K562 (cell line): ENCODE measurements around the gene ADRM1. TPM values are rescaled to one million over a fixed set of nuclear protein-coding genes. Genes with fewer than 3 reads are reported as not detected.

Source experiments
- ATAC-seq: fragments of 200-7000 bp; cut with Tn5 transposase; 3 replicates; pipeline ENCODE4 v1.9.1; 2020; ENCODE audit warnings: moderate library complexity
- BruUV-seq: library from RNA; stranded (reverse); fragments of 400-500 nt; replicated peaks from 2 replicates; lab custom pipeline; 2021; lab: Mats Ljungman, UMichigan
- CTCF ChIA-PET: fragments of 300-600 bp; formaldehyde crosslinking; extraction: SDS; loops from one replicate; lab custom pipeline; 2021; ENCODE audit warnings: low intra/inter-chr PET ratio; lab: Yijun Ruan, JAX
- POLR2A ChIA-PET: fragments of 300-600, 350-650 bp; sonication (Branson Sonifier 250); formaldehyde crosslinking; extraction: SDS; loops from one replicate; lab custom pipeline; 2021; ENCODE audit warnings: antibody characterized with exemption, inconsistent platforms; lab: Yijun Ruan, JAX
- DNase-seq, 4 experiments: peaks; one replicate each; pipeline versions ENCODE4 v3.0.0 to v3.0.0-alpha.2; 2011 to 2018; ENCODE audit warnings: low spot score in 3 of 4, mixed read lengths in 3 of 4; ENCODE audit errors: extremely low read depth in 1 of 4
- FAIRE-seq: peaks from 2 replicates; lab custom pipeline; 2011; peaks lifted over from hg19 to GRCh38; lab: Jason Lieb, UNC
- H2AFZ ChIP-seq: 2 replicates; pipeline ENCODE4 v1.6.0; 2011; ENCODE audit warnings: low read depth, low read length, control low read depth, inconsistent platforms
- H3K27ac ChIP-seq: fragments of 200-600 bp; 3 replicates; pipeline ENCODE4 v1.8.0; 2011; ENCODE audit warnings: low read depth, mild to moderate bottlenecking, control low read depth, inconsistent platforms, low read length, moderate library complexity, mixed read lengths; ENCODE audit errors: extremely low read depth
- H3K27me3 ChIP-seq, 2 experiments: fragments of 300-600 bp in 1 of 2; 2 replicates in 1 of 2; 3 replicates in 1 of 2; pipeline versions ENCODE4 v1.6.0 to v1.8.0; 2011; ENCODE audit warnings: inconsistent platforms in 2 of 2, low read length in 2 of 2, mild to moderate bottlenecking in 1 of 2, mixed read lengths in 1 of 2, moderate library complexity in 1 of 2; ENCODE audit not compliant: control insufficient read depth in 2 of 2, insufficient read depth in 2 of 2
- H3K36me3 ChIP-seq: fragments of 300-600 bp; 3 replicates; pipeline ENCODE4 v1.8.0; 2011; ENCODE audit warnings: mild to moderate bottlenecking, low read length, inconsistent platforms; ENCODE audit not compliant: control insufficient read depth, insufficient read depth
- H3K4me1 ChIP-seq, 2 experiments: fragments of 200-600 bp in 1 of 2; replicated peaks in 1 of 2; 2 replicates in 1 of 2; 3 replicates in 1 of 2; pipeline versions ENCODE4 v1.5.1 to v1.8.0; 2011; ENCODE audit warnings: inconsistent platforms in 2 of 2, low read length in 2 of 2, mild to moderate bottlenecking in 1 of 2, mixed read lengths in 1 of 2, moderate library complexity in 1 of 2; ENCODE audit not compliant: control insufficient read depth in 2 of 2, insufficient read depth in 2 of 2
- H3K4me2 ChIP-seq: 2 replicates; pipeline ENCODE4 v1.6.1; 2011; ENCODE audit warnings: low read length, control low read depth, inconsistent platforms, mixed read lengths; ENCODE audit not compliant: insufficient read depth
- H3K4me3 ChIP-seq: fragments of 200-600 bp; sonication (generic), shearing (Covaris generic); 2 replicates; pipeline ENCODE4 v1.5.1; 2016; ENCODE audit warnings: control low read depth, inconsistent platforms
- H3K79me2 ChIP-seq: fragments of 200-600 bp; 3 replicates; pipeline ENCODE4 v1.8.0; 2011; ENCODE audit warnings: low read length, inconsistent platforms; ENCODE audit not compliant: control insufficient read depth, insufficient read depth
- H3K9ac ChIP-seq, 2 experiments: 2 replicates each; pipeline versions ENCODE4 v1.6.0 to v1.6.1; 2011; ENCODE audit warnings: low read depth in 2 of 2, low read length in 2 of 2, control low read depth in 1 of 2, inconsistent platforms in 1 of 2, mild to moderate bottlenecking in 1 of 2, mixed read lengths in 1 of 2; ENCODE audit not compliant: insufficient read depth in 1 of 2
- H3K9me1 ChIP-seq: one replicate; pipeline ENCODE4 v1.6.0; 2011; ENCODE audit warnings: inconsistent platforms, mild to moderate bottlenecking, low read length, moderate library complexity; ENCODE audit not compliant: control insufficient read depth, insufficient read depth
- H3K9me3 ChIP-seq: replicated peaks from 2 replicates; pipeline ENCODE4 v1.5.1; 2011; ENCODE audit warnings: low read depth, low read length, inconsistent platforms; ENCODE audit not compliant: control insufficient read depth, insufficient read depth
- H4K20me1 ChIP-seq: replicated peaks from 2 replicates; pipeline ENCODE4 v1.6.1; 2011; ENCODE audit warnings: low read length, inconsistent platforms, mixed read lengths; ENCODE audit not compliant: control insufficient read depth, insufficient read depth
- CXXC5 ChIP-seq: fragments of 250-450 bp; sonication (Bioruptor Pico); IDR thresholded peaks from 2 replicates; pipeline ENCODE4 v1.8.0; 2022; ENCODE audit warnings: inconsistent platforms, mild to moderate bottlenecking, moderate library complexity
- DMBX1 ChIP-seq: fragments of 250-450 bp; sonication (Bioruptor Pico); IDR thresholded peaks from 2 replicates; pipeline ENCODE4 v1.8.0; 2022; ENCODE audit warnings: inconsistent platforms, mild to moderate bottlenecking, moderate library complexity, borderline replicate concordance
- DNMT1 ChIP-seq: fragments of 450-650 bp; IDR thresholded peaks from 2 replicates; pipeline ENCODE4 v1.6.1; 2016; ENCODE audit warnings: antibody characterized with exemption, mild to moderate bottlenecking
- E2F3 ChIP-seq: fragments of 250-450 bp; sonication (Bioruptor Pico); IDR thresholded peaks from 2 replicates; pipeline ENCODE4 v1.4.0; 2020; ENCODE audit warnings: mild to moderate bottlenecking
- MEF2A ChIP-seq: IDR thresholded peaks from 2 replicates; pipeline ENCODE4 v1.6.1; 2011; ENCODE audit warnings: low read depth, mild to moderate bottlenecking, low read length, moderate library complexity; ENCODE audit not compliant: control insufficient read depth
- MTA2 ChIP-seq: fragments of 450-650 bp; IDR thresholded peaks from 2 replicates; pipeline ENCODE4 v1.6.1; 2016; ENCODE audit warnings: low read depth
- NR0B1 ChIP-seq: fragments of 450-650 bp; IDR thresholded peaks from one replicate; pipeline ENCODE4 v1.6.1; 2018; ENCODE audit warnings: mild to moderate bottlenecking, moderate library complexity; ENCODE audit not compliant: partially characterized antibody
- PBX2 ChIP-seq, 2 experiments: IDR thresholded peaks in 1 of 2; conservative IDR thresholded peaks in 1 of 2; 2 replicates each; pipeline ENCODE4 v1.6.1; 2016; ENCODE audit warnings: low read depth in 2 of 2, mild to moderate bottlenecking in 1 of 2, missing compliant biosample characterization in 1 of 2, missing genetic modification characterization in 1 of 2, moderate library complexity in 1 of 2
- ZNF655 ChIP-seq: fragments of 250-450 bp; sonication (Bioruptor Pico); IDR thresholded peaks from 2 replicates; pipeline ENCODE4 v1.5.0; 2021
- WGBS: fragments of 100-300 bp; shearing (Covaris generic); methylation state at CpG from one replicate; pipeline ENCODE4 v1.1.6; 2016; ENCODE audit warnings: low coverage, mixed read lengths; ENCODE audit not compliant: insufficient coverage; ENCODE audit errors: missing lambda C conversion rate; 5-methylcytosine and 5-hydroxymethylcytosine counted together
- in situ Hi-C: fragments of 300-500 bp; cut with MboI; formaldehyde crosslinking; loops from 4 replicates; pipeline ENCODE4 v1.15.0; 2018; ENCODE audit warnings: inconsistent platforms, mixed read lengths
- intact Hi-C: fragments of 100-400 bp; cut with micrococcal nuclease; formaldehyde crosslinking; loops from 2 replicates; pipeline ENCODE4 v1.14.2; 2022
- polyA plus RNA-seq, 8 experiments: library from polyadenylated mRNA; depleted of rRNA in 4 of 8; stranded (reverse) in 5 of 8; unstranded in 3 of 8; fragments of >200 nt; fragmentation: Nextera tagmentation in 2 of 8; fragmentation: Illumina TruSeq in 1 of 8; extraction: Ambion mirVana in 2 of 8; extraction: Trizol in 1 of 8; gene quantifications; 2 replicates each; pipeline versions ENCODE4 v1.2.1 to v1.2.3, GENCODE V29; 2011 to 2014; ENCODE audit warnings: inconsistent platforms in 1 of 8, missing spikeins in 1 of 8
- total RNA-seq, 7 experiments: library from RNA; depleted of rRNA in 6 of 7; stranded (reverse); fragments of >200 nt in 6 of 7; fragmentation: Illumina TruSeq in 2 of 7; extraction: Trizol in 2 of 7; gene quantifications; 2 replicates each; pipeline versions ENCODE4 v1.2.1 to v1.2.3, GENCODE V29; 2011 to 2021; ENCODE audit warnings: low replicate concordance in 1 of 7

Gene ADRM1
- total and polyA plus RNA-seq, 9 of the 15 experiments (the other 6 are each of a cell fraction or from before 2014, with no cell fraction given), result 5.0 to 223 (median 67.4) TPM

GRCh38 chr20:62325172-62325905 is 22.5 kb downstream of the ADRM1 start:
- ChIA-PET CTCF (no interaction called here), POLR2A (interaction anchor here (1.1 kb wide), 1 partner anchor 40 kb away, joined by 3 read pairs; no protein-coding TSS in a partner anchor)
- no peaks in the 10 kb centered on the region for H4K20me1 ChIP-seq
- no peak overlapping the region for H3K4me2 ChIP-seq
- H2AFZ ChIP-seq, result no peak overlapping the region
- no peaks in the 10 kb centered on the region for H3K27me3 ChIP-seq
- ATAC-seq (no peak), DNase-seq (no peak), FAIRE-seq (no peak)
- peaks cover 91% of the 10 kb centered on the region; the same call in 2 of the 3 replicates for H3K36me3 ChIP-seq
- H3K4me1 ChIP-seq, result peaks cover 2 to 36% of the 10 kb centered on the region in 2 experiments; a peak in 2 of 5 replicates
- no peak overlapping the region for H3K27ac ChIP-seq
- in situ Hi-C loops (no loop called here), intact Hi-C loops (no loop called here)
- H3K79me2 ChIP-seq, result no peaks in the 10 kb centered on the region
- no TSS peak for BruUV-seq
- H3K9me1 ChIP-seq, result peaks cover 3% of the 10 kb centered on the region
- H3K4me3 ChIP-seq, result no peak overlapping the region
- H3K9ac ChIP-seq, result no peak overlapping the region
- TF ChIP-seq ZNF655 (CRISPR knock-in tag), result no peak
- TF ChIP-seq DMBX1 (CRISPR knock-in tag), result no peak
- TF ChIP-seq CXXC5 (CRISPR knock-in tag), result no peak
- no peak for TF ChIP-seq MTA2
- no peak for TF ChIP-seq MEF2A
- TF ChIP-seq DNMT1, result no peak
- TF ChIP-seq PBX2 (CRISPR knock-in tag; IDR thresholded peaks at IDR 0.05; ENCODE audit: low read depth), result no peak
- no peak for TF ChIP-seq PBX2 (tag; conservative IDR thresholded peaks at IDR 0.05; ENCODE audit: low read depth)
- no peak for TF ChIP-seq NR0B1
- TF ChIP-seq E2F3 (CRISPR knock-in tag), result no peak
- H3K9me3 ChIP-seq, result no peaks in the 10 kb centered on the region
- WGBS, result 94% methylated on average over 13 of the region's 14 CpGs
